ENCODE data around the gene VPREB3.
"Not testable (repeated sequence)": the region's sequence is repeated elsewhere in the genome, so short reads cannot be mapped to it uniquely, and the experiment has no call there.

The VPREB3 gene

GRCh38 chr22:23744485-23744884, 9.7 kb downstream of the VPREB3 start:
- in situ Hi-C loops (cut with HindIII; ENCODE audit: low sequenced_read_pairs): no loop called here

- in situ Hi-C loops (cut with HindIII; ENCODE audit: low sequenced_read_pairs): no loop called here
Observed at GRCh38 chr22:23744001-23744400, 10.2 kb downstream of the VPREB3 start.

GRCh38 chr22:23743303-23743705, 10.9 kb downstream of the VPREB3 start:
- in situ Hi-C loops (cut with HindIII; ENCODE audit: low sequenced_read_pairs): no loop called here

GRCh38 chr22:23742505-23743264, 11.5 kb downstream of the VPREB3 start:
- in situ Hi-C loops (cut with HindIII; ENCODE audit: low sequenced_read_pairs): no loop called here

GRCh38 chr22:23737696-23738095, 16.5 kb downstream of the VPREB3 start:
- in situ Hi-C loops (cut with HindIII; ENCODE audit: low sequenced_read_pairs): no loop called here

GRCh38 chr22:23728108-23728507, 26.1 kb downstream of the VPREB3 start:
- in situ Hi-C loops (cut with HindIII; ENCODE audit: low sequenced_read_pairs): not testable (repeated sequence)

- in situ Hi-C loops (cut with HindIII; ENCODE audit: low sequenced_read_pairs): no loop called here
Observed at GRCh38 chr22:23722724-23723123, 31.5 kb downstream of the VPREB3 start.

GRCh38 chr22:23722160-23722559, 32.1 kb downstream of the VPREB3 start:
- in situ Hi-C loops (cut with HindIII; ENCODE audit: low sequenced_read_pairs): no loop called here

- in situ Hi-C loops (cut with HindIII; ENCODE audit: low sequenced_read_pairs): no loop called here
Observed at GRCh38 chr22:23720855-23721254, 33.4 kb downstream of the VPREB3 start.

- in situ Hi-C loops (cut with HindIII; ENCODE audit: low sequenced_read_pairs): no loop called here
Observed at GRCh38 chr22:23718371-23719165, 35.7 kb downstream of the VPREB3 start.

GRCh38 chr22:23716811-23717801, 37.1 kb downstream of the VPREB3 start:
- in situ Hi-C loops (cut with HindIII; ENCODE audit: low sequenced_read_pairs): no loop called here

GRCh38 chr22:23715806-23716375, 38.3 kb downstream of the VPREB3 start:
- in situ Hi-C loops (cut with HindIII; ENCODE audit: low sequenced_read_pairs): no loop called here

- in situ Hi-C loops (cut with HindIII; ENCODE audit: low sequenced_read_pairs): no loop called here
Observed at GRCh38 chr22:23714596-23715578, 39.3 kb downstream of the VPREB3 start.

GRCh38 chr22:23713696-23714595, 40.3 kb downstream of the VPREB3 start:
- in situ Hi-C loops (cut with HindIII; ENCODE audit: low sequenced_read_pairs): no loop called here

GRCh38 chr22:23712256-23712655, 42.0 kb downstream of the VPREB3 start:
- in situ Hi-C loops (cut with HindIII; ENCODE audit: low sequenced_read_pairs): no loop called here

GRCh38 chr22:23709107-23709506, 45.1 kb downstream of the VPREB3 start:
- in situ Hi-C loops (cut with HindIII; ENCODE audit: low sequenced_read_pairs): no loop called here

GRCh38 chr22:23708270-23708669, 46.0 kb downstream of the VPREB3 start:
- in situ Hi-C loops (cut with HindIII; ENCODE audit: low sequenced_read_pairs): no loop called here

GRCh38 chr22:23705358-23705757, 48.9 kb downstream of the VPREB3 start:
- in situ Hi-C loops (cut with HindIII; ENCODE audit: low sequenced_read_pairs): no loop called here

Measured in DLD1 (cell line).